GM18867 (cell line): Measurements from ENCODE around the gene PLA2G6.

Experiments
- ATAC-seq: cut with Tn5 transposase; IDR thresholded peaks from one replicate; pipeline ENCODE4 v1.9.1; 2021; ENCODE audit warnings: mild to moderate bottlenecking, moderate library complexity; ENCODE audit not compliant: unreplicated experiment

The PLA2G6 gene

DNA sequence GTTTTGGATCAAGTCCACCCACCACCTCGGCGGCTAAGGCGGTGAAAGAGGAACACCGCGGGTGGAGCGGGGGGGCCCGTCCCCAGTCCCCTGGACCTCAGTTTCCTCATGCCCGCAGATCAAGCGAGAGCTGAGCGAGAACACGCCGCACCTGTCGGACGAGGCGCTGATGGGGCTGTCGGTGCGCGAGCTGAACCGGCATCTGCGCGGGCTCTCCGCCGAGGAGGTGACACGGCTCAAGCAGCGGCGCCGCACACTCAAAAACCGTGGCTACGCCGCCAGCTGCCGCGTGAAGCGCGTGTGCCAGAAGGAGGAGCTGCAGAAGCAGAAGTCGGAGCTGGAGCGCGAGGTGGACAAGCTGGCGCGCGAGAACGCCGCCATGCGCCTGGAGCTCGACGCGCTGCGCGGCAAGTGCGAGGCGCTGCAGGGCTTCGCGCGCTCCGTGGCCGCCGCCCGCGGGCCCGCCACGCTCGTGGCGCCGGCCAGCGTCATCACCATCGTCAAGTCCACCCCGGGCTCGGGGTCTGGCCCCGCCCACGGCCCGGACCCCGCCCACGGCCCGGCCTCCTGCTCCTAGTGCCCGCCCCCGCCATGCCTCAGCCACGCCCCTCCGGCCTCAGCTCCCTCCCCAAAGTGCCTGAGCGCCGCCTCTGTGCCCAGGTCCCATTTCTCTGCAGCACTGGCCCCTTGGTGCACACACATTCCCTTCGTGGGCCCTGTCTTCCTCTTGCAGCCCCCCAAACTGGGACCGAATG is 32.8 kb upstream of the PLA2G6 start:
- ATAC-seq = no peak

DNA sequence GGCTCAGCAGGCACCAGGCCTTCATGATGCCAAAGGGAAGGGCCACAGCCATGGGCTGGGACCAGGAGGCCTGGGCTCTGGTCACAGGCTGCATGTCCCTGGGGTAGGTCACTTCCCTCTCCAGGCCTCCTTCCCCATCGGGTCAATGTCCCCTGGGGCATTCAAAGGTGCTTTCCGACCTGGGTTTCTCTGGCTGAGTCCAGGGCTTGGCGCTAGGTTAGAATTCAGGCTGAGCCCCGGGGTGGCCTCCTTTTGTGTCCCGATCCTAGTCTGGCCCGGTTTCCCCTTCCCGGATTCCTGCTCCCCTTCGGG is 32.3 kb upstream of the PLA2G6 start:
- no peak for ATAC-seq

DNA sequence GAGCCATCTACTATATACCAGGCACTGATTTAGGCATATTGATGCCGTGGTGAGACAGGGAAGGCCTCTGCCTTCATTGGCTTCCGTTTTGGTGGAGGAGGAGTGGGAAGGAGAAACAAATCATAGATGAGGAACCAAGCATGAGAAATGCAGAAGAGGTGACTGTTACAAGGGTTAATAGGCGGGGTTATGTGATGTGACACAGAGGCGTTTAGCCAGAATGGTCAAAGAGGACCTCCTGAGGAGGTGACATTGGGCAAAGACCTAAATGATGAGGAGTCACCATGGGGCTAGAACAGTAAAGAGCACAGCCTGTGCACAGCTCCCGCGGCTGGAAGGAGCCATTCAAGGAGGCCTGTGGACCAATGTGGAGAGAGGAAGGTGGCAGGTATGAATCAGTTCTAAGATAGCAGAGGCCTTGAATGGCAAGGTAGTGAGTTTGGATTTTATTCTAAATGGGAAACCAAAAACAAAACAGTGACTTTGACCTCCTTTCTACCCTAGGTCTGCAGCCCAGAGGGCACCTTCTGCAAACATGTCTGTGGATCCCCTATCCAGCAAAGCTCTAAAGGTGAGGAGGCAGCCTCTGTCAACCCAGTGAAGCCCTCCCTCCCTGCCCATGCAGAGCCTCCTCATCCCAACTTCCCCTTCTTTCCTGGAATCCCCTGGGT is 31.8 kb upstream of the PLA2G6 start:
- ATAC-seq = no peak

DNA sequence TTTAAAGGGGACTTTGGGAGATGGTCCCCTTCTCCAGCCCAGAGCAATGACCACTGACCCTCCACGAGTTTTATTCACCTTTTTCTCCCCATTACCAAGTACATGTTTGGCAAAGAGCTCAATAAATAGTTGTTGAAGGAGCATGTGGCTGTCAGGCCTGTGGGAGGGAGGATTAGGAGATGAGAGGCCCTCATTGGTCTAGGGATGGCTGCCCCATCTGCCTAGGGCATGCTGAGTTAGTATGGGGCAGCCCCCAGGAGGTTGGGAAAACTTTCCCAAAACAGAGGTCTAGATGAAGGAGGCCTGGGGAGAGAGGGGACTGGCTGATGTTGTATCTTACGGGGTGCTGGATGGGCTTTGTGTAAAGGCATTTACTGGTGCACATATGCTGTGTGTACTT is 30.8 kb upstream of the PLA2G6 start:
- ATAC-seq = no peak

DNA sequence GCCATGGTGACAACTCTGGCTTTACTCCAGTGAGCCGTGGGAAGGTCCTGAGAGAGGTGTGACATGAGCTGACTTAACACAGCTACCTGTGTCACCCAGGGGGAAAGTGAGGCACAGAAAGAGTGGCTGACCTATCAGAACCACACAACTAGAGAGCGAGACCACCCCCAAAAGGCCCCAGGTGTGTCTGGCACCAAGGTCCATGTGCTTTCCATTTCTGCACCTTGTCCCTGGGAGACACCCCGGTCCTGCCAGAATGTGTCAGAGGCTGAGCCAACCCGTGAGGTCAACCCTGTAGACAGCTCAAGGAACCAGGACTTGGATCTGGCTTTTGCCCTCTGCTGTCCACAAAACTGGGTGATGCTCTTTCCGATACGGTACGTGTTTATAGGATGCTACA is 29.9 kb upstream of the PLA2G6 start:
- ATAC-seq = no peak

DNA sequence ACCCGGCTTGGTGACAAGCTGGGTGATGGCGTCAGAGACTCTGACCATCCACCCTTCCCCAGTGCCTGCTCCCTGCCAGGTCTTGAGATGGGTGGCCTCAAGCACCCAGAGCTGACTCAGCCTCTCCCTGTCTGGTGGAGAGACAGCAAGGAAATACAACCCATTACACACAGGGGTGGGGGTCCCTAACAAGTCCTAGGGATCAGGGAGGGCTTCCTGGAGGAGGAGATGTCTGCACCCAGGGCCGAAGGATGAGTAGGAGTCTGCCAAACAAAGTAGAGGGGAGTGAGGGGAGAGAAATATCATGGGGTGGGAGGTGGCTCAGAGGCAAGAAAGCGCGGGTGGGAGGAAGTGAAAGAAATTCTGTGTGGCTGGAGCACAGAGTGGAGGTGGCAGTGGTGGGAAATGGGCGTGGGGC is 26.9 kb upstream of the PLA2G6 start:
- ATAC-seq = no peak

DNA sequence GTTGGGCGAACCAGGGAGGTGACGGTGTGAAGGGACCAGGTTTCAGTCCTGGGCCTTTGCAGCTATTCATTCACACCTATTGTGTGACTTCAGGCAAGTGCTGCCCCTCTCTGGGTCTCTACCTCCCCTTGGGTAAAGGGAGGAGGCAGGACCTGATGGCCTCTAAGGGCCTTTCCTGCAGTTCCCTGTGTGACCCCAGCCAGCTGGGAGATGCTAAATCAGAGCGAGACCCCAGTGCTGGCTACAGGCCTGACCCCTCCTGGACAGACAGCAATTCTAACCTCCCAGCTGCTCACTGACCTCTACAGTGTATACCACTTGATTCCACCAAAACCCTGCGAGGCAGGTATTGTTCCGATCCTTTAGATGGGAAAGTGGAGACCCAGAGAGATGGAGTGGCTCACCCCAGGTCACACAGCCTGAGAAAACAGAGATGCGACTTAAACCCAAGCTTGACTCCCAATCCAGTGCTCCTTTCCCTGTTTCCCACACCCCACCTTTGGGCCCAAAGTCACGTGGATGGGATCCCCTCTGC is 26.3 kb upstream of the PLA2G6 start:
- no peak for ATAC-seq

DNA sequence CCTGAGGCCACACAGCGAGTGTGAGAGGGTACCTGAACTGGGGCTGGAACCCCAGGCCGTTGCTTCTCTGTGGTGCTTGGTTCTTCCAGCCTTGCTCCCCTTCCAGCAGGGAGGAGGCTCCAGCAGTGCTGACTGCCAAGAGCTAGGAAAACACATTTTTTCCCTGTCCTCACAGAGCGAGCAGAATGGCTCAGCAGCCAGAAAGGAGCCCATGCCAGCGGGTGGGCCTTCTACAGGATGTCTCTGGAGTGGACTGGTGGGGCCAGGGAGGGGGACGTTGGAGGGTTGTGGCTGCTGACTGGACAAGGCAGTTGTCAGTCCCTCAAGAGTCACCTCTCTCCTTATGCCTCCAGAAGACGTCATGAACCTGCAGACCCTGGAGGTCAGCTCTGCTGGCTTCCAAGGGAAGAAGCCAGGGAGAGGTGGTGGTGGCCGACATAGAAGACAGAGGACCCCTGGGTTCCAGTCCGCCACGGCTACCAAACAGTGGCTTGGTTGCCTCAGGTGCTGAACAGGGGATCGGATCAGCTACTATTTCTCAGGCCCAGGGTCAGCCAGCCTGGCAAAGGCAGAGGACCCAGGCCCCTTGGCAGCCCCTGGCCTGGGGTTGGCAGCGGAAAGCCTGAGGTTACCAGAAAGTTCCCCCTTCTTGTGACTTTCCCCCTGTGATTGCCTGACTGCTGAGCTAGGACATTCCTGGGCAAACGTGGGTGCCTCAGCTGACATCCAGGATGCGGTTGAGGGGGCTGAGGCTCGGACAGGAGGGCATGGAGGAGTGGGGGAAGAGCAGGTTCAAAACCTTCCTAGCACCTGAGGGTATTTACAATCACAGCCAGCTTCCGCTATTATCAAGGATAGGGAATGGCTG is 23.9 kb upstream of the PLA2G6 start:
- no peak for ATAC-seq

DNA sequence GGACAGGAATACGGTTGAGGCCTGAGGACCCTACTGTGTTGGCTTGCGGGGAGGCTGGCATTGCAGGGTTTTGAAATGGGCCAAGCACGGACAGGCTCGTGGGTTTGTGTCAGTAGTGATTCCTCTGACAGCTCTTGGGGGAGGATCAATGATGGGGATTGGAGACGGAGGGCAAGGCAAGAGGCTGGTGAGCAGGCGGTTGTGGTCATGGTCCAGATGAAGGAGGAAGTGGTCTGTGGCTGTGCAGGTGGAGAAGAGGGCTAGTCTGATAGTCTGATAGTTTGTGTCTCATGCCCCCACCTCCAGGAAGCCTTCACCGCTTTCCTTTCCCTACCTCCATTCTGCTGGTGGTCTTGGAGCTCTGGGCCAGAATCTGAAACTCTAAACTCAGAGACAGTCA is 23.2 kb upstream of the PLA2G6 start:
- no peak for ATAC-seq

DNA sequence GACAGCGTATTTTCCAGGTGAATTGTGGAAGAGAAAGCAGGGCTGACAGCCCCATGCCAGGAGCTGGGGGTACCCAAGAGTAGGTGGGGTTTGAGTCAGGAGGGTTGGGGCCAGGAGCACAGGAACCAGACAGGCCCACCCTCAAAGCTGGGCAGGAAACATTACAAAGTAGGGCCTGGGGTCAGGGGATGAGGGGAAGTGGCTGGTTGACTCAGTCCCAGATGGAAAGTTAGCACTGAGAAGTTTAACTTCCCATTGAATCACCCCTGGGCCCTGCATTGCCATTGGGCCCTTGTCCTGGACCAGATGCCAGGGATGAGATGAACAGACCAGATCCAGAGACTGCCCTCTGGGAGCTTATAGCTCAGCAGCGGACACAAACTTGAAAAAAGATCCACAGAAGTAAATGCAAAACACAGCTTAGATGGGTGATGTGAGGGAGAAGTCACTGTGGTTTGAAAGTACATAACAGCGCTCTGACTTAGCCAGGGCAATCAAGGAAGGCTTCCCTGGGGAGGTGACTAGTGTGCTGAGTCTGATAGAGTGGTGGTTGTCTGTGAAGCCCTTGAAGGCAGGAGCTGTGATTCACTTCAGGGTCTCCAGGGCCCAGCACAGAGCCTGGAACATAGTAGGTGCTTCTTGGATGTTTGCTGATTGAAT is 22.4 kb upstream of the PLA2G6 start:
- no peak for ATAC-seq

DNA sequence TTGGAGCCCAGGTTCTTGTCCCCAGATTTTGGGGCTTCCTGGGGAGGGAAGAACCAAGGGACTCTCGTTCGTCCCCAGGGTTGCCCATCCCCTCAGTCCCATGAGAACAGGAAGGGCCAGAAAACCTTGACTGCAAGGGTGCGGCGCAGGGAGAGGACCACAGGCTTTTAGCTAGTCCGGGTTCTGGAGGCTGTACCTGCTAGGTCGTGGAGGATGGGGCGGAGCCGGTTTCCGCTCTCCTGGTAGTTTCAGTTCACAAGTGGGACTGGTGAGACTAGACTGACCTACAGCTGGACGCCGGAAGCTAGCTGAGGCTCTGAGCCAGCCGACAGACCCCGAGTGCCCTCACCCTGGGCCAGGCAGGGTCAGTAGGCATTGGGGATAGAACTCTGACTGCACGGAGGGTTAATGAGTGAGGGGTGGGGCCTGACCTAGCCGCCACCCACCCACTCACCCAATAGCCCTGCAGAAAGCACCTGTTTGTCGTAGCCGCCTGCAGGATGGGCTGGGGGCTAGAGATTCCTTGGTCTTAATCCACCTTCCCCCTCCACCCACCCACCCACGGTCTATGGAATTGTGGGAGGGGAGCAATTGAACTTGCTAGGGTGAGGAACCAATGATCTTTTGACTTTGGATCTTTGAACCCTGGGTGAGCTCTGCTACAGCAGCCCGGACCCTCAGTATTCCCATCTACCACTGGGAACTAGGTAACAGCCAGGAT is 21.6 kb upstream of the PLA2G6 start:
- ATAC-seq = no peak

DNA sequence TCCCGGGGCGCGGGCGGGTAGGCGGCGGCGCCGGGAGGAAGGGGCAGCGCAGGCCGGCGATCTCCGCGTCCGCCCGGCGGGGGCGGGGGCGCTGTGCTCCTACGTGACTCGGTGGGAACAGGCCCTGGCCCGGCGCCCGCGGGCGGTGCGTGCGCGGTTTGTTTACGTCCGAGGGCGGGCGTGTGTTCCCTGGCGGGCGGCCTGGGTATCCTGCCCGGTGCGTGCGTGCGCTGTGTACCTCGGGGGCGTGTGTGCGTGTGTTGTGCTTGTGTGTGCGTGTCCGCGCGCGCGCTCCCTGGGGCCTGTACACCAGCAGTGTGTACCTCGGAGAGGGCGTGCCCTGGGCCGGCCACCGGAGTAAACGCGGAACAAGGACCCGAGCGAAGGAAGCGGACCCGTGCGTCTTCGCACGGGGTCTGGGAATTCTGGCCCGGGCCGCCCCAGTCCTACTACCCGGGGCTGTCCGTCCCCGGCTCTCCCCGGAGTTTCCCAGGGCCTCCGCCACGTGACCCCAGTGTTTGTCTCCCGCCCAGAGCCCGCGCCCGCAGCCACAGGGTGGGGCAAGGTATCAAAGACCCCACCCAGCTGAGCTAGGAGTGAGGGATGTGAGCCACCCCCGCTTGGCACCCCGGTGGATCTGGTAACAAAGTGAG is 20.9 kb upstream of the PLA2G6 start:
- peak; percentile 27 for ATAC-seq

DNA sequence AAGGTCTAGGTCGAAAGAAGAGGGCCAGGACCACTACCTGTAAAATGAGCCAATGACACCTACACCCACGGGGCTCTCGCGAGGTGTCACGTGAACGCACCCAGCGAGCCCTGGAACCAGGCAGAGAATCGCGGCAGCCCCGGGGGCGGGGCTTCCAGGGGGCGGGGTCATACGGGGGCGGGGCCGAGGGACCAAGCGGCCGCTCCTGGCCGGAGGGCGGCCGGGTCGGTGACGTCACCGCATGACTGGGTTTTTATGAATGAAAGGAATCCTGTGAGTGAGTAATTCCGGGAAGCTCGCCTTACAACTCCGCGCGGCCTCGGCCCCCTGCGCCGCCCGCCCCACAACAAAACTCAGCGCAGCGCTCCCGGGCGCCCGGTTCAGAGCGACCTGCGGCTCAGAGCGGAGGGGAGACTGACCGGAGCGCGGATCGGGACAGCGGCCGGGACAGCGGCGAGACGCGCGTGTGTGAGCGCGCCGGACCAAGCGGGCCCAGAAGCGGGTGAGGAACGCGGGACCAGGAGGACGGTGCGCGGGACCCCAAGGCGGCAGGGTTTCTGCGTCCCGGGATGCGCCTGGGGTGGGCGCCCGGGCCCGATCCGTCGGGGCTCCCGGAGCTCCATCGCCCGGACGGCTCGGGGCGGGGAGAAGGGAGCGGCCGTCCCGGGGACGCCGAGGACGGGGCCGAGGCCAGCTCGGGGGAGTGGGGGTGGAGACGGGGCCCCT is 20.2 kb upstream of the PLA2G6 start, which contains the start of gene MAFF:
Gene MAFF (plus strand): TSS at position 284 of the 726 bp plus-strand sequence. CDS start 11,860 bp downstream, outside the sequence.
- peak; percentile 65 for ATAC-seq

DNA sequence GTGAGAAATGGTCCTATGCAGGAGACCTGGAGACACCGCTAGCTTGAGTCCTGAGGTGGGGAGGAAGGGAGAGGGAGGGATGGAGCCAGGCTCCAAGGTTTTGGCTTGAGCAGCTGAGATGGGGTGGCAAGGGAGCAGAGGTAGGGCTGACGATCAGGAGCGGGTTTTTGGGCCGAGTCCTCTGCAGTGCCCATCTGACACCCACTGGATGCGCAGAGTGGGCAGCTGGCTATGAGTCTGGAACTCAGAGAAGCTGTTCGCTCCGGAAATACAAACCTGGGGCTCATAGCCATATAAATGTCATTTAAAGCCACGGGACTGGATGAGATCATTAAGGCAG is 19.7 kb upstream of the PLA2G6 start:
- ATAC-seq = no peak

DNA sequence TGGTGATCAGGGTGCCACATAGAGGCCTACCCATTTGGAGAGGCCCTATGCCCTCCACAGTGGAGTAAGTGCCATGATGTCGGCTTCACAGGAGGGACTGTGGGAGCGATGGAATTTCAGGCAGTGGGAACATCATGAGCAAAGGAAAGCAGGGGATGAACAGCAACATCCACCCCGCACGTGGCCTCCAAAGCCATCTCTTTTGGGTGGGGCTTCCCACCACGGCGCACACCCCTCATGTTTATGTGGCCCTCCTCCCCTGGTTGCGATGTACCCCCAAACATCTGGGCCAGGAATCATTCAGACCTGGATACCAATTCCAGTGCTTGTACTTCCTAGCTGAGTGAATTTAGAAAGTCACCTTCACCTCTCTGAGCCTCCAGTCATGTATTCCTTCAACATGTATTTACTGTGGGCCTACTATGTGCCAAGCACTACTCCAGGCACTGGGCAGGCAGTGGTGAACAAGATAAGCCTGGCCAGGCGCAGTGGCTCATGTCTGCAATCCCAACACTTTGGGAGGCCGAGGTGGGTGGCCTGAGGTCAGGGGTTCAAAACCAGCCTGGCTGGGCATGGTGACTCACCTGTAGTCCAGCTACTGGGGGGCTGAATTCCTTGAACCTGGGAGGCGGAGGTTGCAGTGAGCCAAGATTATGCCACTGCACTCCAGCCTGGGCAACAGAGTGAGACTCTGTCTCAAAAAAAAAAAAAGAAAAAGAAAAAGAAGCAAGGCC is 18.4 kb upstream of the PLA2G6 start:
- ATAC-seq = no peak

DNA sequence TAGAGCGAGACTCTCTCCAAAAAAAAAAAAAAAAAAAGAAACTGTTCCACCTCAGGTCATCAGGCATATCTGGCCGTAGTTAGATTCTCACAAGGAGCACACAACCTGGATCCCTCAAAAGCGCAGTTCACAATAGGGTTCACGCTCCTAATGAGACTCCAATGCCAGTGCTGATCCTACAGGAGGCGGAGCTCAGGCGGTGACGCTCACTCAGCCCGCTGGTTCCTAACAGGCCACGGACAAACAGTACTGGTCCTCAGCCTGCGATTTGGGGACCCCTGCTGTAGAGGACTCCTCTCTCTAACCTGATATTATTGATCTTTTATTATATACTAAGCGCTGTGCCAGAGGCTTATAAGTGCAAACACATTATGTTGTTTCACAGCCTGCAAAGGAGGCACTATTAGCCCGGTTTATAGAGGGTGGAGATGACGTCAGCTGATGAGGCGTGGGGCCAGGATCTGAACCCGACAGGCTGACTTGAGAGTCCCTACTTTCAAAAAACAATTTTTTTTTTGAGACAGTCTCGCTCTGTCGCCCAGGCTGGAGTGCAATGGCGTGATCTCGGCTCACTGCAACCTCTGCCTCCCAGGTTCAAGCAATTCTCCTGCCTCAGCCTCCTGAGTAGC is 15.3 kb upstream of the PLA2G6 start:
- no peak for ATAC-seq

DNA sequence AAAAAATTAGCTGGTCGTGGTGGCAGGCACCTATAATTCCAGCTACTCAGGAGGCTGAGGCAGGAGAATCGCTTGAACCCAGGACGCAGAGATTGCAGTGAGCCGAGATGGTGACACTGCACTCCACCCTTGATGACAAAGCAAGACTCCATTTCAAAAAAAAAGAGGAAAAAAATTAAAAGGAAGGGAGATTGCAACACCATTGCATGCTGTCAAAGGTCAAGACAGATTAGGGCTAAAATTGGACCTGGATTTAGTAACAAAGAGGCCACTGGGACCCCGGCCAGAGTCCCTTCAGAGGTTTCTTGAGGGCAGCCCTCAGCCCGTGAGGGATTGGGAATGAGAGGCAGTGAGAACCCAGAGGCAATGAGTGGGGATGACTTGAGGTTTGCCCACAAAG is 11.9 kb upstream of the PLA2G6 start:
- ATAC-seq = no peak

DNA sequence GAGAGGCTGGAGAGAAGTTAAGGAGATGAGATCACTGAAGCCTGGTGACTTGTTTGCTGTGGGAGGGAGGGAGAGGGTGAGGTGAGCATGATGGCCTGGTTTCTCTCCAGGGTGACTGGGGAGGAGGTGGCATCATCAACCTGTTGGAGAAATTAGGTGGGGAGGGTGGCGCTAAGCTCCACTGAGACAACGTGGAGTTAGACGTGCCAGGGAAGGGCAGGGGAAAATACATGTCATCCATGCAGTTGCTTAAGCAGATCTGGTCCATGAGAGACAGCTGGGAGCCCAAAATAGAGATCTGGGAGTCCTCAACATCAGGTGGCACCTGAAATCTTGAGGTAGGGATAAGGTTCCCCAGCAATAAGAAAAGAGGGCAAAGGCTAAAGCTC is 10.8 kb upstream of the PLA2G6 start:
- ATAC-seq = no peak
